ENCODE measurements around the gene TBCD. TPM values are rescaled to one million over a fixed set of nuclear protein-coding genes. Genes with fewer than 3 reads are reported as not detected.

The TBCD gene
- total and polyA plus RNA-seq, 9 of the 15 experiments (the other 6 are each of a cell fraction or from before 2014, with no cell fraction given), result 8.9 to 98.5 (median 28.0) TPM

GRCh38 chr17:82754297-82755208 is 2.7 kb downstream of the TBCD start (continued):
- TF ChIP-seq, protein P1, sequence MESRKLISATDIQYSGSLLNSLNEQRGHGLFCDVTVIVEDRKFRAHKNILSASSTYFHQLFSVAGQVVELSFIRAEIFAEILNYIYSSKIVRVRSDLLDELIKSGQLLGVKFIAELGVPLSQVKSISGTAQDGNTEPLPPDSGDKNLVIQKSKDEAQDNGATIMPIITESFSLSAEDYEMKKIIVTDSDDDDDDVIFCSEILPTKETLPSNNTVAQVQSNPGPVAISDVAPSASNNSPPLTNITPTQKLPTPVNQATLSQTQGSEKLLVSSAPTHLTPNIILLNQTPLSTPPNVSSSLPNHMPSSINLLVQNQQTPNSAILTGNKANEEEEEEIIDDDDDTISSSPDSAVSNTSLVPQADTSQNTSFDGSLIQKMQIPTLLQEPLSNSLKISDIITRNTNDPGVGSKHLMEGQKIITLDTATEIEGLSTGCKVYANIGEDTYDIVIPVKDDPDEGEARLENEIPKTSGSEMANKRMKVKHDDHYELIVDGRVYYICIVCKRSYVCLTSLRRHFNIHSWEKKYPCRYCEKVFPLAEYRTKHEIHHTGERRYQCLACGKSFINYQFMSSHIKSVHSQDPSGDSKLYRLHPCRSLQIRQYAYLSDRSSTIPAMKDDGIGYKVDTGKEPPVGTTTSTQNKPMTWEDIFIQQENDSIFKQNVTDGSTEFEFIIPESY (CRISPR knock-in tag; IDR thresholded peaks at IDR 0.05), result peak; percentile 95
- TF ChIP-seq ZNF12 (CRISPR knock-in tag; IDR thresholded peaks at IDR 0.05) (no peak), ARNT (IDR thresholded peaks at IDR 0.05) (peak in 1 of 2 experiments; percentile 48; a peak in 1 of 4 replicates), SREBF2 (CRISPR knock-in tag; IDR thresholded peaks at IDR 0.05) (no peak), STAT5A (IDR thresholded peaks at IDR 0.05; ENCODE audit: borderline replicate concordance, low read length) (no peak), ZNF449 (CRISPR knock-in tag; IDR thresholded peaks at IDR 0.05) (no peak), RAD51 (IDR thresholded peaks at IDR 0.05; ENCODE audit: borderline replicate concordance, low read depth) (peak; percentile 73), ZNF644 (tag; IDR thresholded peaks at IDR 0.05; ENCODE audit: low read depth) (no peak), HDAC1 (IDR thresholded peaks at IDR 0.05) (peak in 1 of 2 experiments; percentile 56; a peak in 1 of 4 replicates), CC2D1A (IDR thresholded peaks at IDR 0.05) (0 out of 2 replicates have a peak, but pooled peaks have one; percentile 26), ZNF197 (CRISPR knock-in tag; IDR thresholded peaks at IDR 0.05; ENCODE audit: low read depth) (no peak), HDGF (IDR thresholded peaks at IDR 0.05) (0 out of 2 replicates have a peak, but pooled peaks have one; percentile 58), MBD2 (IDR thresholded peaks at IDR 0.05; ENCODE audit: borderline replicate concordance, low read depth) (no peak), MYC (IDR thresholded peaks at IDR 0.05; ENCODE audit: low read depth, low read length) (no peak), MYC (CRISPR knock-in tag; IDR thresholded peaks at IDR 0.05; ENCODE audit: borderline replicate concordance, low read depth) (no peak)
- TF ChIP-seq, protein P2, sequence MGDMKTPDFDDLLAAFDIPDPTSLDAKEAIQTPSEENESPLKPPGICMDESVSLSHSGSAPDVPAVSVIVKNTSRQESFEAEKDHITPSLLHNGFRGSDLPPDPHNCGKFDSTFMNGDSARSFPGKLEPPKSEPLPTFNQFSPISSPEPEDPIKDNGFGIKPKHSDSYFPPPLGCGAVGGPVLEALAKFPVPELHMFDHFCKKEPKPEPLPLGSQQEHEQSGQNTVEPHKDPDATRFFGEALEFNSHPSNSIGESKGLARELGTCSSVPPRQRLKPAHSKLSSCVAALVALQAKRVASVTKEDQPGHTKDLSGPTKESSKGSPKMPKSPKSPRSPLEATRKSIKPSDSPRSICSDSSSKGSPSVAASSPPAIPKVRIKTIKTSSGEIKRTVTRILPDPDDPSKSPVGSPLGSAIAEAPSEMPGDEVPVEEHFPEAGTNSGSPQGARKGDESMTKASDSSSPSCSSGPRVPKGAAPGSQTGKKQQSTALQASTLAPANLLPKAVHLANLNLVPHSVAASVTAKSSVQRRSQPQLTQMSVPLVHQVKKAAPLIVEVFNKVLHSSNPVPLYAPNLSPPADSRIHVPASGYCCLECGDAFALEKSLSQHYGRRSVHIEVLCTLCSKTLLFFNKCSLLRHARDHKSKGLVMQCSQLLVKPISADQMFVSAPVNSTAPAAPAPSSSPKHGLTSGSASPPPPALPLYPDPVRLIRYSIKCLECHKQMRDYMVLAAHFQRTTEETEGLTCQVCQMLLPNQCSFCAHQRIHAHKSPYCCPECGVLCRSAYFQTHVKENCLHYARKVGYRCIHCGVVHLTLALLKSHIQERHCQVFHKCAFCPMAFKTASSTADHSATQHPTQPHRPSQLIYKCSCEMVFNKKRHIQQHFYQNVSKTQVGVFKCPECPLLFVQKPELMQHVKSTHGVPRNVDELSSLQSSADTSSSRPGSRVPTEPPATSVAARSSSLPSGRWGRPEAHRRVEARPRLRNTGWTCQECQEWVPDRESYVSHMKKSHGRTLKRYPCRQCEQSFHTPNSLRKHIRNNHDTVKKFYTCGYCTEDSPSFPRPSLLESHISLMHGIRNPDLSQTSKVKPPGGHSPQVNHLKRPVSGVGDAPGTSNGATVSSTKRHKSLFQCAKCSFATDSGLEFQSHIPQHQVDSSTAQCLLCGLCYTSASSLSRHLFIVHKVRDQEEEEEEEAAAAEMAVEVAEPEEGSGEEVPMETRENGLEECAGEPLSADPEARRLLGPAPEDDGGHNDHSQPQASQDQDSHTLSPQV (IDR thresholded peaks at IDR 0.05), result no peak
- TF ChIP-seq, protein P3, sequence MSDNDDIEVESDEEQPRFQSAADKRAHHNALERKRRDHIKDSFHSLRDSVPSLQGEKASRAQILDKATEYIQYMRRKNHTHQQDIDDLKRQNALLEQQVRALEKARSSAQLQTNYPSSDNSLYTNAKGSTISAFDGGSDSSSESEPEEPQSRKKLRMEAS (CRISPR knock-in tag; IDR thresholded peaks at IDR 0.05), result 0 out of 2 replicates have a peak, but pooled peaks have one; percentile 27
